Gastroesophageal sphincter (tissue), 3 donors: Measurements from ENCODE around the gene SPOP.

ENCODE experiments used
- CTCF ChIP-seq, 4 experiments: fragments of 200-600 bp in 2 of 4; fragments of 450-650 bp in 2 of 4; sonication (generic) in 1 of 4; IDR thresholded peaks; one replicate each; pipeline ENCODE4 v1.5.1; 2017 to 2019; ENCODE audit warnings: antibody characterized with exemption in 4 of 4, mild to moderate bottlenecking in 2 of 4, moderate library complexity in 2 of 4
- EP300 ChIP-seq: sonication (generic); formaldehyde crosslinking; IDR thresholded peaks from one replicate; pipeline ENCODE4 v1.6.1; 2017; ENCODE audit warnings: antibody characterized with exemption, mild to moderate bottlenecking
- POLR2A ChIP-seq, 2 donors: fragments of 450-650 bp; IDR thresholded peaks; one replicate each; pipeline ENCODE4 v1.6.1; 2017; ENCODE audit warnings: antibody characterized with exemption in 2 of 2, mild to moderate bottlenecking in 2 of 2, moderate library complexity in 1 of 2

GRCh38 chr17:49553676-49554335 lies 124.1 kb downstream of the SPOP start:
- TF ChIP-seq EP300, result no peak
- TF ChIP-seq POLR2A (IDR thresholded peaks at IDR 0.05), result no peak
- no peak for TF ChIP-seq CTCF (IDR thresholded peaks at IDR 0.05)
